HG03342 (cell line): ENCODE data around the gene ITGA8.
"Not testable (repeated sequence)": the region's sequence is repeated elsewhere in the genome, so short reads cannot be mapped to it uniquely, and the experiment has no call there.

Experiments
- ATAC-seq: cut with Tn5 transposase; IDR thresholded peaks from one replicate; pipeline ENCODE4 v1.9.1; 2021; ENCODE audit warnings: mild to moderate bottlenecking, moderate library complexity; ENCODE audit not compliant: unreplicated experiment

The ITGA8 gene

DNA sequence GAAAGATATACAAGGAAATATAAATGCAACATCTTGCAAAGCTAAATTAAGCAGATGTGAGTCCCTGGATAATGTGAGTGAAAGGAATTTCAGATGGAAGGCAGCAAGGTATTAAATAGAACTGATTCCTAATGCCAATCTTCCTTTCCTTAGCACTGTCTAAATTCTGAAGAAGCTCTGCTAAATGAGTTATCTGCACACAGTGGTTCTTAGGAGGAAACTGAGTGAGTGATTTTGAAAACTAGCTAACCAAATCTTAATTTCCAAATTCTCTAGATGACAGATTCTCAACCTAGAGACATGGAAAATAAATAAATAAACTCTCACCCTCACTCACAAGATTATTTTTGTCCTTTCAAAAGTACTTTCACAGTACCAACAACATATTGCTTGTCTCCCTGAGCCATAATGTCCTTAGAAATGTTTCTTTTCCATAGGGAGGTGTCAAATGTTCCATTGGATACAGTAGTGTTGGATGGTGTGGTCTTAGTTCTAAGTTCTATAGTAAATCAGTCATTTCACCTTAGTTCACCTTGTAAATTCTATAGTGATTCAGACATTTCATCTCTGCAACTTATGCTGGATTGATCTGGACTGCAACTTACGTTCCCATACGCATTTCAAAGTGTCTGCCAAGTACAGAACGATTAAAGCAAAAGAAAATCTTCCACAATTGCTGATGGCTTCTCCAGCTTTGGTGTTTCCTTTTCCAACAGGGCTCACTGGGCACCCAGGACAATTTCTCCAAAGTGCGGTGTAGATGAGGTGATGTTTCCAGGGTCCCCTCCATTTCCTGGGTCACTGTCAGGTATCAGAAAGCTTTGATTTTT is 203.3 kb downstream of the ITGA8 start:
- no peak for ATAC-seq

- ATAC-seq, result no peak
Measured at GRCh38 chr10:15515202-15515601, 204.5 kb downstream of the ITGA8 start.

- no peak for ATAC-seq
Measured at GRCh38 chr10:15510963-15511362, 208.8 kb downstream of the ITGA8 start.

DNA sequence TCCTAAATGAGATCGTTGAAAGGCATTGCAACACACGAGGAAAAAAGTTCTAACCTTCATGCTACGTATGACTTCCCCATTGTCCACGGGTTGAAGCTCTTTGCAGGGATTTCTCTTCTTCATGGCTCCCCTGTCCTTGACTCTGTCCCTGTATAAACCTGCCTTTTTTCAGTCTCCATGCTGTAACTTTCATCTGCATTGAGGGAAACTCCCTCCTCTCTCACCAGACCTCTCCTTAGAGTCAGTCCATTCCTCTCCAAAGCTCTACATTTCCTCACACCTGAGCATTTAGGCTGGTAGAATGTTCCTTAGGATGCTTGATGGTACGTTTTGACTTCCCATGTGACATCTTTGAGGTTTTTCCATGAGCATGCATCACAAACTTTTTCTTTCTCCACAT is 214.4 kb downstream of the ITGA8 start:
- no peak for ATAC-seq

- no peak for ATAC-seq
Measured at GRCh38 chr10:15504101-15504840, 215.5 kb downstream of the ITGA8 start.

GRCh38 chr10:15494850-15495506 is 224.7 kb downstream of the ITGA8 start:
- no peak for ATAC-seq

DNA sequence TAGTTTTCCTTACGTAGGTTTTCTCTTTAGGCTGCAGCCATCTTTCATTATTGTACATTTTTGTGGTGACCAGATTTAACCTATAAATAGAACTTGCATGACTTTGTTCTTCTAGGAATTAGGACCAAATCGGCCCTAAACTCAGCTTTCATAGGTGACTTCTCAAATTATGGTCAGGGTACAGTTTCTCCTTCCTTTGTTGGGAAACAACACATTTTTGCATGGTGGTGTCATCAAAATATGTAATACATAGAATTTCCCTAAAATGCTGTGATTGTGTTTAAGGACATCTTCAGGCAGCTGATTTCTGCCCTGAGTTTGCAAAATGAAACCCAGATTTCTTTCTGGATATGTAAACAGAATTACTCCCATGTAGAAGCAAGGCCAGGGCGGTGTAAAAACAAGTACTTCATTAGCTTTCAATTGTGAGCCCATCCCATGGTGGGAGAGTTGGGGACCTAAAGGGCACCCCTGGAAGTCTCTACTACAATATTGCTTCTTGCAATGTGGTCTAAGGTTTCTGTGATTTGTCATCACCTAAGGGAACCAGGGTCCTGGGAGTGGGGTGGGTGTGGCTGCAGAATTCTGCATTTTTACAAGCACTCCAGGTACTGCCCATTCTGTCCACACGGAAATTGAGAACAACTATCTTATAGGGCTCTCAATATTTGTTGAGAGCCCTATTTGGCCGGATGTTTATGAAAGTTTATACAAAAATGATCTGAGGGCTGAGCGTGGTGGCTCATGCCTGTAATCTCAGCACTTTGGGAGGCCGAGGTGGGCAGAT is 227.7 kb downstream of the ITGA8 start:
- no peak for ATAC-seq

DNA sequence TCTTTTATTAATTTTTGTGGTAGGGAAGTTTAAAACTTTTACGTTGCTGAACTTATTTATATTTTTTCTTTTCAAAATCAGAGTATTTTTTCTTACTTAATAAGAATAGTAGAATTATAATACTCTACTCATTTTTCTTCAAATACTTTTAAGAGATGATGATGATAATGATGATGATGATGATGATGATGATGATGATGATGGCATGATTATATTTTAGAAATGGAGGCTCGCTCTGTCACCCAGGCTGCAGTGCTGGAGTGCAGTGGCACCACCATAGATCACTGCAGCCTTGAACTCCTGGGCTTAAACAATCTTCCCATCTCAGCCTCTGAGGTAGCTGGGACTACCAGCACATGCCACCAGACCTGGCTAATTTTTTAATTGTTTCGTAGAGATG is 230.3 kb downstream of the ITGA8 start:
- ATAC-seq, result no peak

GRCh38 chr10:15487376-15487775 is 232.3 kb downstream of the ITGA8 start:
- no peak for ATAC-seq

- no peak for ATAC-seq
Measured at GRCh38 chr10:15486404-15486803, 233.3 kb downstream of the ITGA8 start.

- no peak for ATAC-seq
Measured at GRCh38 chr10:15485684-15486316, 233.9 kb downstream of the ITGA8 start.

- ATAC-seq, result no peak
Measured at GRCh38 chr10:15485027-15485426, 234.7 kb downstream of the ITGA8 start.

- ATAC-seq, result no peak
Measured at GRCh38 chr10:15484128-15484527, 235.6 kb downstream of the ITGA8 start.

- ATAC-seq, result no peak
Measured at GRCh38 chr10:15483215-15484075, 236.3 kb downstream of the ITGA8 start.

- ATAC-seq, result no peak
Measured at GRCh38 chr10:15482156-15482555, 237.6 kb downstream of the ITGA8 start.

- ATAC-seq, result no peak
Measured at GRCh38 chr10:15478950-15479349, 240.8 kb downstream of the ITGA8 start.

DNA sequence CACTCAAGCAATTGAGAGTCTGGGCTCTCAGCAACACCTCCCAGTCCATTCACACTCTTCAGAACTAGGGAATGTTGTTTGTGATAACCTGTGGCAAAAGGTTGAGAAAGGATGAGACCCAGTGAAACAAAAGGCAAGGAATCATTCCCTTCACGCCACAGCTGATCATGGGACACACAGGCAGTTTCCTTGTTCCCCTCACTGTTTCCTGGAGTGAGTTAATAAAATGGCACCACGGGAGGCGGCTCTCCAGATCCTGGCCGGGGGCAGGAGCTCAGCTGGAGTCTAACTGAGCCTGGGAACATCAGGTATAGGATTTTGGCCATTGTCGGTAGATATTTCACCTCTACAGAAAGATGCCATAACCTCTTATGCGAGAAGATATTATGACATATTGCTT is 241.3 kb downstream of the ITGA8 start:
- no peak for ATAC-seq

DNA sequence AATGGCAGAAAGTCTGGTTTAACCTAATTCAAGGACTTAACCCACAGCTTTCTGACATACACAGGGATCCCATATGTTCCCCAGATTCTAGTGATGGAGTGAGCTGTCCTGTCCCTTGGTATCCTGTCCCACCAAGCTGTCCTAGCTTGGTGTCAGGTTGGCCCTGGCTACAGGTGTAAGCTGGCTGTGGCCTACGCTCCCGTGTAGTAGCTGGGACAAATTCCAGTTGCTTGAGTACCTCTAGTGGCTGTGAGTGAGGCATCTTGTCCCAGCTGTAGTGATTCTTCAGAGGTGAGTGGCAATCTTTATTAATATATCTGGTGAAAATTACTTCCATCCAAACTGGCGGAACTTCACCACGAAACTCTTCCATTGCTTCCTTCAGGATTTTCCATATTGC is 243.4 kb downstream of the ITGA8 start:
- no peak for ATAC-seq

GRCh38 chr10:15475439-15475838 is 244.3 kb downstream of the ITGA8 start:
- ATAC-seq, result not testable (repeated sequence)

DNA sequence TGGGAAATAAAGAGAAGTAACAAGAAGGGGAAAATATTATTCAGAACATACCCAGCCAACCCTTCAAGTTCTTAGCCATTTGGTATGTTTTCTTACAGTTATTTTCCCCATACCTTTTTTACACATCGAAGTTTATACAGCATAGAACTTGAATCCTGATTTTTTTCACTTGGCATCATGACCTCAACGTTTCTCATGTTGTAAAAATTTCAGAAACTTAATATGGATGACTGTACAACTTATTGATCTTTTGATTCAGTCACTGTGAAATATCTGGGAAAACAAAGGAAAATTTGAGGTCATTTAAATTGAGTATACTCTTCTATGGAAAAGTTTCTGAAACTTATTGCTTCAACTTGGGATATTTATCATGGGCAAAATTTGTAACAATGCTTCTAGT is 245.1 kb downstream of the ITGA8 start:
- ATAC-seq, result no peak
